GM12878 (cell line): ENCODE results near the gene ACD. TPM values are rescaled to one million over a fixed set of nuclear protein-coding genes. Genes with fewer than 3 reads are reported as not detected.

ENCODE experiments used
- ATAC-seq: fragments of 200-7000 bp; cut with Tn5 transposase; 3 replicates; pipeline ENCODE4 v1.9.1; 2020; ENCODE audit warnings: mild to moderate bottlenecking, moderate library complexity
- BruUV-seq: library from RNA; stranded (reverse); fragments of 400-500 nt; replicated peaks from 2 replicates; lab custom pipeline; 2021; lab: Mats Ljungman, UMichigan
- CTCF ChIA-PET: fragments of 300-600 bp; sonication (Branson Sonifier 250); formaldehyde crosslinking; extraction: SDS; loops from one replicate; lab custom pipeline; 2021; ENCODE audit warnings: inconsistent platforms; lab: Yijun Ruan, JAX
- POLR2A ChIA-PET: fragments of 350-600 bp; formaldehyde crosslinking; extraction: SDS; loops from one replicate; lab custom pipeline; 2021; ENCODE audit warnings: inconsistent platforms; lab: Charles Lee
- RAD21 ChIA-PET: fragments of 300-600 bp; sonication (Branson Sonifier 250); formaldehyde crosslinking; loops from one replicate; lab custom pipeline; 2023; ENCODE audit warnings: antibody characterized with exemption; ENCODE audit not compliant: unreplicated experiment; lab: Charles Lee
- SMC1A ChIA-PET: fragments of 300-600 bp; sonication (Branson Sonifier 250); formaldehyde crosslinking; loops from one replicate; lab custom pipeline; 2023; ENCODE audit not compliant: unreplicated experiment, uncharacterized antibody; lab: Charles Lee
- DNase-seq: peaks from one replicate; pipeline ENCODE4 v3.0.0-alpha.2; 2011; ENCODE audit warnings: low read depth, low spot score
- FAIRE-seq: peaks from 3 replicates; lab custom pipeline; 2011; peaks lifted over from hg19 to GRCh38; lab: Jason Lieb, UNC
- H2AFZ ChIP-seq: 2 replicates; pipeline ENCODE4 v1.6.0; 2011; ENCODE audit warnings: low read depth, low read length, control low read depth; ENCODE audit not compliant: control insufficient read depth
- H3K27ac ChIP-seq: 2 replicates; pipeline ENCODE4 v1.5.1; 2011; ENCODE audit warnings: control low read depth; ENCODE audit not compliant: control insufficient read depth, insufficient read depth
- H3K27me3 ChIP-seq, 2 experiments: replicated peaks in 1 of 2; 2 replicates each; pipeline versions ENCODE4 v1.6.0 to v1.6.1; 2011; ENCODE audit warnings: low read length in 1 of 2; ENCODE audit not compliant: control insufficient read depth in 2 of 2, insufficient read depth in 2 of 2
- H3K36me3 ChIP-seq, 2 experiments: 2 replicates each; pipeline ENCODE4 v1.5.1; 2011; ENCODE audit warnings: low read length in 1 of 2; ENCODE audit not compliant: control insufficient read depth in 2 of 2, insufficient read depth in 2 of 2
- H3K4me1 ChIP-seq: 2 replicates; pipeline ENCODE4 v1.6.1; 2011; ENCODE audit warnings: mild to moderate bottlenecking, low read length, moderate library complexity, mixed read lengths; ENCODE audit not compliant: control insufficient read depth, insufficient read depth
- H3K4me2 ChIP-seq: 2 replicates; pipeline ENCODE4 v1.6.0; 2011; ENCODE audit warnings: control low read depth; ENCODE audit not compliant: control insufficient read depth, insufficient read depth
- H3K4me3 ChIP-seq: fragments of 200-600 bp; sonication (generic); 2 replicates; pipeline ENCODE4 v1.5.1; 2016
- H3K79me2 ChIP-seq: 2 replicates; pipeline ENCODE4 v1.6.0; 2011; ENCODE audit warnings: low read length; ENCODE audit not compliant: control insufficient read depth, insufficient read depth
- H3K9ac ChIP-seq: 2 replicates; pipeline ENCODE4 v1.8.0; 2011; ENCODE audit warnings: low read length, control low read depth, mixed read lengths; ENCODE audit not compliant: control insufficient read depth, insufficient read depth
- H3K9me3 ChIP-seq: replicated peaks from 3 replicates; pipeline ENCODE4 v1.5.1; 2011; ENCODE audit warnings: mild to moderate bottlenecking, low read length; ENCODE audit not compliant: control insufficient read depth, insufficient read depth
- H4K20me1 ChIP-seq: 2 replicates; pipeline ENCODE4 v1.6.0; 2011; ENCODE audit not compliant: control insufficient read depth, insufficient read depth
- ATF3 ChIP-seq: IDR thresholded peaks from 2 replicates; pipeline ENCODE4 v1.6.1; 2011; ENCODE audit warnings: low read depth, mild to moderate bottlenecking, low read length, moderate library complexity, borderline replicate concordance; ENCODE audit errors: extremely low read depth
- CUX1 ChIP-seq: IDR thresholded peaks from 2 replicates; pipeline ENCODE4 v1.6.1; 2012; ENCODE audit warnings: improper control_type of control experiment, low read depth, low read length; ENCODE audit not compliant: insufficient replicate concordance
- EGR1 ChIP-seq, 2 experiments: IDR thresholded peaks; 1 replicate in 1 of 2; 2 replicates in 1 of 2; pipeline ENCODE4 v1.6.1; 2011 to 2012; ENCODE audit warnings: low read depth in 2 of 2, low read length in 2 of 2, borderline replicate concordance in 1 of 2, mild to moderate bottlenecking in 1 of 2, moderate library complexity in 1 of 2
- FOXM1 ChIP-seq: IDR thresholded peaks from 2 replicates; pipeline ENCODE4 v1.6.1; 2012; ENCODE audit warnings: low read depth, mild to moderate bottlenecking, inconsistent platforms, low read length, moderate library complexity
- MAX ChIP-seq: IDR thresholded peaks from 2 replicates; pipeline ENCODE4 v1.6.1; 2012; ENCODE audit warnings: low read depth, low read length, improper control_type of control experiment
- MYC ChIP-seq: IDR thresholded peaks from 2 replicates; pipeline ENCODE4 v1.6.1; 2011; ENCODE audit warnings: mild to moderate bottlenecking, low read length, moderate library complexity, inconsistent platforms; ENCODE audit not compliant: insufficient read depth, insufficient replicate concordance, insufficient read length, severe bottlenecking
- POLR2AphosphoS2 ChIP-seq: IDR thresholded peaks from 2 replicates; pipeline ENCODE4 v1.6.1; 2011; ENCODE audit warnings: low read depth, mild to moderate bottlenecking, low read length, improper control_type of control experiment, moderate library complexity
- RELB ChIP-seq: fragments of 450-650 bp; IDR thresholded peaks from 2 replicates; pipeline ENCODE4 v1.6.1; 2017; ENCODE audit warnings: low read depth, mild to moderate bottlenecking, moderate library complexity
- SRF ChIP-seq, 2 experiments: IDR thresholded peaks; 2 replicates each; pipeline ENCODE4 v1.6.1; 2011; ENCODE audit warnings: low read depth in 2 of 2, low read length in 2 of 2, mild to moderate bottlenecking in 1 of 2, moderate library complexity in 1 of 2
- USF1 ChIP-seq: IDR thresholded peaks from 2 replicates; pipeline ENCODE4 v1.6.1; 2011; ENCODE audit warnings: borderline replicate concordance, low read depth, mild to moderate bottlenecking, moderate library complexity, mixed read lengths, low read length; ENCODE audit not compliant: insufficient read depth; ENCODE audit errors: extremely low read length
- YY1 ChIP-seq: IDR thresholded peaks from 2 replicates; pipeline ENCODE4 v1.6.1; 2011; ENCODE audit warnings: low read depth, mild to moderate bottlenecking, low read length
- ZSCAN29 ChIP-seq: fragments of 450-650 bp; IDR thresholded peaks from 2 replicates; pipeline ENCODE4 v1.6.1; 2017; ENCODE audit warnings: mild to moderate bottlenecking, moderate library complexity
- WGBS: methylation state at CpG from one replicate; pipeline ENCODE4 v1.1.6; 2016; ENCODE audit warnings: low lambda C conversion rate; ENCODE audit not compliant: insufficient replicate concordance, insufficient coverage; ENCODE audit errors: missing lambda C conversion rate; 5-methylcytosine and 5-hydroxymethylcytosine counted together
- in situ Hi-C: fragments of 300-500 bp; cut with MboI; formaldehyde crosslinking; loops from 9 replicates; pipeline ENCODE4 v1.14.3; 2018; ENCODE audit warnings: mixed read lengths
- intact Hi-C: fragments of 100-400 bp; cut with micrococcal nuclease; formaldehyde crosslinking; loops from one replicate; pipeline ENCODE4 v1.14.2; 2022; ENCODE audit not compliant: unreplicated experiment
- polyA plus RNA-seq, 11 experiments: library from polyadenylated mRNA; depleted of rRNA in 4 of 11; unstranded in 6 of 11; stranded (reverse) in 5 of 11; fragments of >200 nt; fragmentation: Nextera tagmentation in 4 of 11; fragmentation: Illumina TruSeq in 1 of 11; extraction: Ambion mirVana in 4 of 11; extraction: Trizol in 1 of 11; gene quantifications; 1 replicate in 1 of 11; 2 replicates in 10 of 11; pipeline versions ENCODE4 v1.2.1 to v1.2.3, GENCODE V29; 2011 to 2016; ENCODE audit warnings: inconsistent platforms in 2 of 11, missing spikeins in 2 of 11, low read depth in 1 of 11
- total RNA-seq, 4 experiments: library from RNA; depleted of rRNA in 3 of 4; stranded (reverse); fragments of >200 nt in 3 of 4; fragmentation: Illumina TruSeq in 1 of 4; extraction: Trizol in 1 of 4; gene quantifications; 2 replicates each; pipeline versions ENCODE4 v1.2.1 to v1.2.3, GENCODE V29; 2013 to 2021

Gene ACD
- total and polyA plus RNA-seq, 10 of the 15 experiments (the other 5 are each of a cell fraction or from before 2014, with no cell fraction given): 2.9 to 46.7 (median 23.9) TPM

- no TSS peak for BruUV-seq
- Histone ChIP-seq H3K9me3 (no peaks in the 10 kb centered on the region), H3K79me2 (no peaks in the 10 kb centered on the region), H3K27me3 (no peaks in the 10 kb centered on the region), H3K27ac (no peak overlapping the region), H3K9ac (no peak overlapping the region), H3K4me1 (no peaks in the 10 kb centered on the region), H2AFZ (no peak overlapping the region), H3K4me2 (no peak overlapping the region), H4K20me1 (no peaks in the 10 kb centered on the region), H3K36me3 (peaks cover 2 to 9% of the 10 kb centered on the region in 2 experiments), H3K4me3 (no peak overlapping the region)
- 87% methylated on average over 4 of the region's 4 CpGs for WGBS
- in situ Hi-C loops (no loop called here), intact Hi-C loops (no loop called here)
- ChIA-PET SMC1A (no interaction called here), POLR2A (interaction anchor here (1.0 kb wide), 1 partner anchor 16 kb away, joined by 3 read pairs; no protein-coding TSS in a partner anchor), RAD21 (no interaction called here), CTCF (interaction anchor here (1.1 kb wide), 1 partner anchor 131 kb away, joined by 4 read pairs; no protein-coding TSS in a partner anchor)
- no peak for TF ChIP-seq EGR1 (IDR thresholded peaks at IDR 0.05; ENCODE audit: borderline replicate concordance in 1 of 2, low read depth in 2 of 2, low read length in 2 of 2)
- no peak for TF ChIP-seq ZSCAN29
- no peak for TF ChIP-seq POLR2AphosphoS2
- no peak for TF ChIP-seq SRF (IDR thresholded peaks at IDR 0.05; ENCODE audit: low read depth in 2 of 2, low read length in 2 of 2)
- TF ChIP-seq RELB: no peak
- TF ChIP-seq USF1: no peak
- TF ChIP-seq CUX1: no peak
- TF ChIP-seq FOXM1: no peak
- TF ChIP-seq MAX: no peak
- no peak for TF ChIP-seq YY1
- TF ChIP-seq ATF3: no peak
- no peak for TF ChIP-seq MYC
- ATAC-seq (no peak), FAIRE-seq (no peak), DNase-seq (no peak)
These were observed 8.2 kb downstream of the ACD start for GRCh38 chr16:67651847-67652246.
